Measurements from ENCODE around the gene RIBC2. TPM values are rescaled to one million over a fixed set of nuclear protein-coding genes. Genes with fewer than 3 reads are reported as not detected.

Gene RIBC2
- total and polyA plus RNA-seq, 9 of the 15 experiments (the other 6 are each of a cell fraction or from before 2014, with no cell fraction given), result not detected

- Histone ChIP-seq H3K36me3 (ENCODE audit: control insufficient read depth, insufficient read depth, low read length) (no peaks in the 10 kb centered on the region), H4K20me1 (replicated peaks; ENCODE audit: control insufficient read depth, insufficient read depth, low read length) (no peaks in the 10 kb centered on the region), H3K9me3 (replicated peaks; ENCODE audit: control insufficient read depth, insufficient read depth, low read depth, low read length) (no peaks in the 10 kb centered on the region), H3K27ac (ENCODE audit: extremely low read depth, low read depth, low read length) (no peak overlapping the region), H2AFZ (ENCODE audit: low read depth, low read length) (no peak overlapping the region), H3K27me3 (ENCODE audit: control insufficient read depth in 2 of 2, insufficient read depth in 2 of 2, low read length in 2 of 2) (peaks cover 4 to 32% of the 10 kb centered on the region in 2 experiments; a peak in 3 of 5 replicates), H3K4me2 (ENCODE audit: insufficient read depth, low read length) (no peak overlapping the region), H3K4me1 (replicated peaks in 1 of 2; ENCODE audit: control insufficient read depth in 2 of 2, insufficient read depth in 2 of 2, low read length in 2 of 2) (no peaks in the 10 kb centered on the region), H3K79me2 (ENCODE audit: control insufficient read depth, insufficient read depth, low read length) (no peaks in the 10 kb centered on the region), H3K9me1 (ENCODE audit: control insufficient read depth, insufficient read depth, low read length) (no peaks in the 10 kb centered on the region), H3K9ac (ENCODE audit: insufficient read depth in 1 of 2, low read depth in 2 of 2, low read length in 2 of 2) (no peak overlapping the region), H3K4me3 (no peak overlapping the region)
- ATAC-seq (no peak), DNase-seq (ENCODE audit: extremely low read depth in 1 of 4, low spot score in 3 of 4) (no peak), FAIRE-seq (no peak)
- whole genome bisulfite sequencing (ENCODE audit: insufficient coverage, low coverage, missing lambda C conversion rate), result 0% methylated on average over 2 of the region's 6 CpGs
- intact Hi-C loops (cut with micrococcal nuclease) (no loop called here), in situ Hi-C loops (cut with MboI) (loop anchor here (10.0 kb wide), 1 partner anchor 347 kb away; no protein-coding TSS in a partner anchor)
- ChIA-PET CTCF (ENCODE audit: low intra/inter-chr PET ratio) (no interaction called here), POLR2A (no interaction called here)
- no TSS peak for BruUV-seq (replicated peaks)
- TF ChIP-seq SRSF9 (IDR thresholded peaks at IDR 0.05; ENCODE audit: borderline replicate concordance, low read depth, low read length) (no peak), POLR2B (IDR thresholded peaks at IDR 0.05; ENCODE audit: low read depth, partially characterized antibody) (no peak), RCOR1 (IDR thresholded peaks at IDR 0.05; ENCODE audit: borderline replicate concordance in 1 of 2, low read depth in 2 of 2, low read length in 2 of 2) (no peak), CGGBP1 (CRISPR knock-in tag; IDR thresholded peaks at IDR 0.05) (no peak), THAP7 (CRISPR knock-in tag; IDR thresholded peaks at IDR 0.05) (no peak), ZSCAN32 (CRISPR knock-in tag; IDR thresholded peaks at IDR 0.05) (no peak), ZKSCAN3 (CRISPR knock-in tag; IDR thresholded peaks at IDR 0.05) (no peak), CTBP1 (IDR thresholded peaks at IDR 0.05; ENCODE audit: borderline replicate concordance) (no peak), CTCFL (IDR thresholded peaks at IDR 0.05; ENCODE audit: borderline replicate concordance, insufficient read depth, low read depth, low read length, poor library complexity, severe bottlenecking) (no peak), GTF3C2 (IDR thresholded peaks at IDR 0.05; ENCODE audit: borderline replicate concordance, extremely low read depth, insufficient read length) (no peak)
Observed at GRCh38 chr22:45451972-45452371, 38.5 kb downstream of the RIBC2 start.
